Posterior vena cava (tissue), 2 donors: ENCODE measurements around the gene ZNF519. TPM values are rescaled to one million over a fixed set of nuclear protein-coding genes. Genes with fewer than 3 reads are reported as not detected.

Experiments
- total RNA-seq, 2 donors: library from RNA; stranded (reverse); fragmentation: NEBNext Ultra II Directional; extraction: Animal tissue kit (Norgen Biotek cat#: 25700); gene quantifications; one replicate each; pipeline ENCODE4 v1.2.1, GENCODE V29; 2021
- donor health status: DM: yes; HTN: yes; CAD: no.
- donor health status: DM: yes; HTN: yes; CAD: no.

The ZNF519 gene
- total RNA-seq, 2 donors from 2014 or later: 5.8 to 10.2 TPM

Other genes starting within 250 kb of the ZNF519 start
- gene MC2R, start 216.9 kb downstream of the ZNF519 start, total RNA-seq: not detected